Measurements from ENCODE around the gene RAB3A.

Gene RAB3A

DNA sequence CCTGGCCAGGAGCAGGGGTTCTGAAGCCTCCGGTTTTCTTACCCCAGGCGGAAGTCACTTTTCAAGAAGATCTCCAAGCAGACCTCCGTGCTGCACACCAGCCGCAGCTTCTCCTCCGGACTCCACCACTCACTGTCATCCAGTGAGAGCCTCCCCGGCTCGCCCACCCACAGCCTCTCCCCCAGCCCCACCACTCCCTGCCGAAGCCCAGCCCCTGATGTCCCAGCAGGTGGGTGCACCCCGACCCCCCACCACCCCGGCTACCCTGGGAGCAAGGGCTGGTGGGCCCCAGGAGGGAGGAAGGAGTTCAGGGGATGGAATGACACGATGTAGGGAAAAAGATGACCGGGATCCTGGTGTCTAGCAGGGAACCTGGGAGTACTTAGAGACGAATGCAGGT, 56.4 kb downstream of the RAB3A start:
- DNase-seq = no peak

All from cerebellar nuclear complex (tissue), 1 donor.